HG03175 (cell line): ENCODE results near the gene GIMAP7.
A peak's percentile ranks its signal among the peaks of the same experiment; 100 is the strongest.
"Not testable (repeated sequence)": the region's sequence is repeated elsewhere in the genome, so short reads cannot be mapped to it uniquely, and the experiment has no call there.

Experiments used
- ATAC-seq: cut with Tn5 transposase; IDR thresholded peaks from one replicate; pipeline ENCODE4 v1.9.1; 2021; ENCODE audit warnings: mild to moderate bottlenecking, moderate library complexity; ENCODE audit not compliant: unreplicated experiment

Gene GIMAP7

DNA sequence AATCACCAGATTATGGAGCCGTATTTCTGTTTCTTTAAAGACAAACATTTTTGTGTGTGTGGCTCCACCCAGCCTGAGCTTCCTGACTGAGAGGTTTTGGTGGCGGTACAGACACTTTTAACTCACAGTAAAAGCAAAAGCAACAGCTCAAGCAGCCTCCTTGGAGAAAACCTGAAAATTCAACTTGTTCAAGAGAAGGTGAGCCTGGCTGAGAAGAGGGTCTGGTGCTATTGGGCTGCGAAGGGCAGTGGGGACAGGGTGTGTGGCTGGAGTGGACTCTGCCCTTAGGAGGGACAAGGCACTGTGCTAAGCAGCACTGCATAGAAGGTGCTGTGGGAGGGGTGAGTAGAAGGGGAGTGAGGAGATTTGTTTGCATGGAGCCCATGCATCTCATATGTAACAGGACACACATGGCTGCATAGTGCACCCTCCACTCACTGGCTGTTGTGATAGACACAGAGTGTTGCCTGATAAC lies at the start of gene GIMAP7:
TSS of gene GIMAP7 (plus strand) at position 125 of the 475 bp plus-strand sequence. CDS start 5,103 bp downstream, outside the sequence.
- peak; percentile 73 for ATAC-seq

DNA sequence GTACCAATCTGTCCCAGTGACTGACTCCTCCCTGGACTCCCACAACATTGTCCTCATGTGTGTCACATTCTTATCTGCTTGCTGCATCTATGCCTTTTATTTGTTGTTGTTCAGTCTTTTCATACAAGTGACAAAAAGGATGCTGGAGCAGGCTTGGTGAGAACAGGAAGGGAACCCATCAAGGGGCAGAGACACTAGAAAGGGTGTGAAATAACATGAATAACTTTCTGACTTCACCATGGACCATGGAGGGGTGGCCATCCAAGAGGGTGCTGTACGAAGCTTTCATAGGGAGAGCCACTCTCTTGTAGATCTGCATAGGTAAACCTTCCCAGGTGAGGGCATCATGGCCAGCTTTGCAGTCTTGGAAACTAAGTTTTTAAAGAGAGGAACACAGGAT lies 49.7 kb upstream of the GIMAP7 start:
- no peak for ATAC-seq

DNA sequence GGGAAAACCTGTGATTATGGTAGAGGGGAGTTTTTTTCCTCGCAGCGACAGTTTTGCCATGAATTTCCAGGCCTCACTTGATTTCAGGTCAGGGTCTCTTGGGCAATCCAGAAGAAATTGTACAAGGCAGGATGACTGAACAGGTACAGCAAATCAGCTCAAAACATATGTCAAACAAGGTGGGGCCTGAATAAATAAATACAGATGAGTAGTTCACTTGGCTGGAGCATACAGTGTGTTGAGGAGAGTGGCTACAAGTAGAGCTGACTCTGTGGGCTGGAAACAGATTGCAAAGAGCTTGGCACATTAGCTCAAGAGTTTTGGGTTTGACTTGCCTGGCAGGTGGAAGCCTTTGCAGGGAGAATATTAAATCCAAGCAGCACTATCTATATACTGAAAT lies 49.3 kb upstream of the GIMAP7 start:
- ATAC-seq = no peak

DNA sequence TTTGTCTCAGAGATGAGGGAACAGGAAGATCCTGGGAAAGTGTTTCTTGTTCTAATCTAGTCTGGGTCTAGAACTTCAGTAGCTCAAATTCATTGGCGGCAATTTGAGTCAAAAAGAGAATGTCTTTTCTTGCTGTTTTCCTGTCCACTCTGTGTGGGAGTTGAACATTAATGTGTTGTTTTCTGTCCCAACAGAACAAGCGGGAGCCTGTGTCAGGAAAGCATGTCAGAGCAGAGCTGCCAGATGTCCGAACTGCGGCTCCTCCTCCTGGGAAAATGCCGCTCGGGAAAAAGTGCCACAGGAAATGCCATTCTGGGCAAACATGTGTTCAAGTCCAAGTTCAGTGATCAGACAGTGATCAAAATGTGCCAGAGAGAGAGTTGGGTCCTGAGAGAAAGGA lies 48.2 kb upstream of the GIMAP7 start:
- no peak for ATAC-seq

DNA sequence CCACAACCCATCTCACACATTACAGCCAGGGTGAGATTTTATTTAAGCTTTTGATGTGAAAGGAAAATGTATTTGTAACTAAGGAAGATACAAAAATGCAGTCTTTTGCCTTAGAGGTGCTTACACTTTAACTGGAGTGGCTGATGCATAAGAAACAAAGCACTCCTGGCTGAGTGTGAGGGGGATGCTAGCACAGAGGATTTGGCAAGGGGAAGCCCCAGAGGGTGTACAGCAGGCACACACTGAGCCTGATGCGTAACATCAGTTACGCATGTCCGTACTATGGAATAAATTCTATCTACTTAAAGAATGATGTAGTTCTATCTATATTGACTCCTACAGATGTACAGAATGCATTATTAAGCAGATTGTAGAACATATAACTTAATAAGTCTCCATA lies 46.4 kb upstream of the GIMAP7 start:
- no peak for ATAC-seq

DNA sequence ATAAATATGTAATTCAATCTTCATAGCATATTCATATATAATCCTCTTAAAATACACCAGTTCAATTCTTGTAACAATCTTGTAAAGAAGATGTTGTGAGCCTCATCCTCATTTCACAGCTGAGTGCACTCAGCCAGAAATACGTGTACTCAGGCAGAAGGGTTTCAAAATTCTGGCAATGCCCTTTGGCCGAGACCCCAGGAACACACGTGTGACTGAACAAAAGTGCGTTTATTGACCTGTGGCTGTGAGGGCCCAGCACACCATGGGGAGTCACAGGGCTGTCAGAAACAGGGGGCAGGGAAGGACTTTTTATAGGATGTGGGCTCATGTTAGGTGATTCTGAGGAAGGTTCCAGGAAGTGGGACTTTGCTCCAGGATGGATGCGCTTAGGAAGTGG lies 42.8 kb upstream of the GIMAP7 start:
- ATAC-seq = no peak

DNA sequence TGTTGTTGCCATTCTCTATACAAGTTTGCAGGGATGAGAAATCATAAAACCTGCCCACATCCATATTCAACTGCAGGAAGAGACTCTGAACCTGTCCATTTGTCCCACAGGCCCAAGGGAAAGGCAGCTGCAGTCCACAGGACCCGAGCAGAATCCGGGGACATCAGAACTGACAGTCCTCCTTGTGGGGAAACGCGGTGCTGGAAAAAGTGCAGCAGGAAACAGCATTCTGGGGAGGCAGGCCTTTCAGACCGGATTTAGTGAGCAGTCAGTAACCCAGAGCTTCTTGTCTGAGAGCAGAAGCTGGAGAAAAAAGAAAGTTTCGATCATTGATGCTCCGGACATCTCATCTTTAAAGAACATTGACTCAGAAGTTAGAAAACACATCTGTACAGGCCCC lies 40.8 kb upstream of the GIMAP7 start:
- no peak for ATAC-seq

DNA sequence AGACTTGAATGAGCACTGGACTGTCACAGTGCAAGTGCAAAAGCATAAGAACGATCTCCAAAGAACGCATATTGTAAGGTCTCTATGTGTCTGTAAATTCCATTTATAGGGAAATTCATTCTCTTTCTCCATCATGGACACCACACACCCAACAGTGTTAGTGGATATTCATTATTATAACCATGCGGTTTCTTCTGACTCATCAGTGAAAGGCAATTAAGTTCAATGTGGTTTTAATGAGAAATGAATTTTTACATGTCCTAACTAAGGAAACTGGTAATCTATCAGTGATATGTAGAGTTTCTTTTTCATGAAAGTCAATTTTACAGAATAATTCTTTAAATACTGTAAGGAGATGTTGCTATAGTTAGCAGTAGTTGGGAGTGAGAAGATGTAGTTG lies 38.4 kb upstream of the GIMAP7 start:
- ATAC-seq = no peak

DNA sequence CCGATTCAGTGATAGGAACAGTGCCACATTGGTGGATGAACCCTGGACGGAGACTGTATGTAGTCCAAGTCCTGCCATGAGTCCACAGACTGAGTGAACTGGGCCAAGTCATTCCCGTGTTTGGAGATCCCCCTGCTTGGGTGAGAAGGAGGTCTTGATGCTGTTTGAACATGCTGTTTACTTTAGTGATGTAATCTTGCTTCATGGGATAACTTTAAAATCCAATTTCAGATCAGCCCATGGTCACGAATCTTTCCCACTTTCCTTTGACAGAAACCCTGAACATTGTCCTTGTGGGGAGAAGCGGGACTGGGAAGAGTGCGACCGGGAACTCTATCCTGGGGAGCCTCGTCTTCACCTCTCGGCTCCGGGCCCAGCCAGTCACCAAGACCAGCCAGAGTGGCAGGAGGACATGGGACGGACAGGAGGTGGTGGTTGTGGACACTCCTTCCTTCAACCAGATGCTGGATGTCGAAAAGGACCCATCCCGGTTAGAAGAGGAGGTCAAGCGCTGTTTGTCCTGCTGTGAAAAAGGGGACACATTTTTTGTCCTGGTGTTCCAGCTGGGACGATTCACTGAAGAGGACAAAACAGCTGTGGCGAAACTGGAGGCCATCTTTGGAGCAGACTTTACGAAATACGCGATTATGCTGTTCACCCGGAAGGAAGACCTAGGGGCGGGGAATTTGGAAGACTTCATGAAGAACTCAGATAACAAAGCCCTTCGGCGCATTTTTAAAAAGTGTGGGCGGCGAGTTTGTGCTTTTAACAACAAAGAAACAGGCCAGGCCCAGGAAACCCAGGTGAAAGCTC lies 37.6 kb upstream of the GIMAP7 start:
- no peak for ATAC-seq

DNA sequence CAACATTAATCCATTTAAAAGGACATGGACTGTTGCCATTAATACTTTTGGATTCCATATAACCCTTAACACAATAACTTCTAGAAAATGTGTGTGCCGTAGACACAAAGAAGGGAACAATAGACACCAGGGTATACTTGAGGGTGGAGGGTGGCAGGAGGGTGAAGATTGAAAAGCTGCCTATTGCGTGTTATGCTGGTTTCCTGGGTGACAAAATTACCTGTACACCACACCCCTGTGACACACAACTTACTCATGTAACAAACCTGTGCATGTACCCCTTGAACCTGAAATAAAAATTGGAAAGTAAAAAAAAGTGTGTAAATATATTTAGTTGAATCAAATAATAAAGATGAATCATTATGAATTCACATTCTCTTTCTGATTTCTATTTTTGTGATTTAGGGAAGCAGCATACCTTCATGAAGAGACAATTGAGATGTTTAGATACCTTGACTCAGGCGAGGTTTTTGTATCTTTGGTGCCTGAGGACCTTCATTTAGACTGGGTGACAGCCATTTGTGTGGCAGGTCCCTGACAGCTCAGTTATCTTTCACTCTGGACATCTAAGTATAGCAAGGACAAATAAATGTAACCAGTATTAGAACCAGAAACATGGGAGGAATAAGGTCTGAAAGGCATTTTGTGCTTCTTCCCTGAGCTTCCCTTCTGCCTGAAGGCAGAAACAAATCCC lies 35.5 kb upstream of the GIMAP7 start:
- no peak for ATAC-seq

DNA sequence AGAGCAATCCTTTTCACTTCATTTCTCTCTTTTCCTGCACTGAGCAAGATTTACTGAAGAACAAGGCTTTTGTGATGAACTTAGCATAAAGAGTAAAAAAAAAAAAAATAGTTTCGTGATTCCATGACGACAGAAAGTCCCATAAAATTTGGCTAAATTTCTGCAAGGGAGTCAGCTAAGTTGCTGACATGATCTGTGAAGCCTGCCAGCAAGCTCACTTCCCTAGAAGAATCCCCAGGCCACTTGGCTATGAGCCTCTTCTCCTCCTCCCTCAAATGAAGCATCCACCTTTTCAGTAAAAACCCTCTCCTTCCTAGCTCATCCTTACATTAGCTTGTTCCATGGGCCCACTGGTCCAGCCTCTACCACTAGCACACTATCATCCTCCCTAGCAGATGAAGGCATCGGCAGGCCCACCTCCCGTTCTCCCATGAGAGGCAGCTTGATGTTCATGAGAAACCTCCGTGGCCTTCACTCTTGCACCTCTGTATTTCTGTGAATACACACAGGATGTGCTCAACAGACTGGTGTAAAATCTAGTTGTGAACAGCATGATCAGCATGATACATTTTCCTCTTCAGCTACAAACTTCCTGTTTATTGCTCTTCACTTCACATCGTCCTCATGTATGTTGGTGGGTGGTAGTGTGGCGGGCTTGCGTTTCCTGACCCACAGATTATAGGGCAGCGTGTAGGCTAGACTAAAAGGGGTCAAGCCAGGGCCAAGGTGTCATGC lies 33.3 kb upstream of the GIMAP7 start:
- ATAC-seq = no peak

DNA sequence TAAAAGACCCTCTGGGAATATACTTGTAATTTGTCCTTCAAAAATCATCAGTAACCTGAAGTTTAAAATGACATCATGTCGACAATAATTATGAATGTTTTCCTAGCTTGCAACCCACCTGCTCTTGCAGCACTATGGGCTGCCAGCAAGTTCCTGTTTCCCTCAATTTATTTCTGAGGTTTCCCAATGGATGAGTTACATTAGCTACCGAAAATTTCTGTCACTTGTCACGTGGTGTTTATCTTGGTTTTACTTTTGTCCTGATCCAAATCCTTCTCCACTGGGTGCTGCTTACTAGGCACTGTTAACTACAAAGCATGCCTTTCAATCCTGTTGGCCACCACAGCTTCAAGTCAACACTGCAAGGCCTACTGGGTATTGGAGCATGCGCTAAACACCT lies 32.8 kb upstream of the GIMAP7 start:
- ATAC-seq = no peak

DNA sequence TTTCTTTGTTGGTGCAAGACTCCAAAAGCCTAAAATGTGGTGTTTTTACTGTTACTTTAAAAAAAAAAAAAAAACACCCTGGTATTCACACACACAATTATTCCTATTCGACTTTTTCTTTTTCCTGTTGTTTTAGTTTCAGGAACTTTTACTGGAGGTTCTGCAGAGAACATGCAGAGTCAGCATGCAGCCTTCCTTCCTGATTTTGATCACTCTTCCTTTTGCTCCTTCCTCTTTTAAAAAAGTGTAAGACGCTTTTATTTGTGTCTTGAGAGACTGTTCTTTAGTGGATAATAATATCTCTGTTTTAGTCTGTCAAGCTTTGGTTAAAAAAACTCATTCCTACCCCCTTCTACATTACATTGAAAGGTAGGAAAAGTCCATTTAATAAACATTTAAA lies 31.2 kb upstream of the GIMAP7 start:
- ATAC-seq = not testable (repeated sequence)

DNA sequence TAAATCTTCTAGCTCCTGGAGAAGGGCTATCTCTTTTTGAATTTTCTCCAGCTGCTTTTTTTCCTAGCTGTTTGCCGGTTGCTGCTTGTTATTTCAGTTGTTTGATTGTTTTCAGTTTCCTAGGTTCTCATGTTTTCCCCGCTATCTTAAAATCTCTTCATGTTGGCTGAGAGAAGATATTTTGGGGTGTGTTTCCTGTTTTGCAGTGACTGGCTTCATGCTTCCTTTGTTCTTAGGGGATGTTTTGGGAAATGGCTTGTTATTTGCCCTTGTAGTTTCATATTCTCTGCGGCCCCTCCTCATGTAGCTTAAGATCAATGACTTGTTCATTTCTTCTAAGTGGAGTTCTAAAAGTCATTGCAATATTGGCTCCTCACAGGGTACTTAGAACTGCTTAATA lies 30.6 kb upstream of the GIMAP7 start:
- not testable (repeated sequence) for ATAC-seq

DNA sequence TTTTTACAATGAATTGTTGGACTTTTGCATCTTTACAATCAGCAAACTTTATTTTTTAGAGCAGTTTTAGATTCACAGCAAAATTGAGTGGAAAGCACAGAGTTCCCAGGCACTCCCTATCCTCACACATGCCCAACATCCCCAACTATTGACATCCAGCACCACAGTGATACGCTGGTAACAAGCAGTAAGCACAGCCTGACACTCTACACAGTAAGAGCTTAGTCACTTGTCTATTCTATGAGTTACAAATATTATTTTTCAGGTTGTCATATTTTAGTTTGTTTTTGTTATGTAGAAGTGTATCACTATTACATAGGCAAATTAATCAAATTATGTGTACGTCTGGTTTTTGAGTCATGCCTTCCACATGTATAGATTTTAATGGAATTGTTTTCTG lies 27.0 kb upstream of the GIMAP7 start:
- no peak for ATAC-seq

DNA sequence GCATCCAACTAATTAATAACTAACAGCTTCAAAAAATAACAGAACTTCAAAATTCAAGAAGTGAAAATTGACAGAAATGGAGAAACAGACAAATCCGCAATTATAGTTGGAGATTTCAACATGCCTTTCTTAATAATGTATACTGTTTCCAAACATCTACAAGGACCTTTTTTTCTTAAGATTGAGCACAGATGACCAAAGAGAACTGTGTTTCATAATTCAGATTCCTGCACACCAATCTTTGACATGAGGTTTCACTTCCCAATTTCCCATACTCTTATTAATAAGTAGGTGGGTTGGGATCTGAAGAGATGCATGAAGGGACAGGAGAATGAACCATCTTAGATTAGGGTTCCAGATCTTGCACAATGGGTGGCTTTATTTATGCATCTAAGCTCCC lies 24.9 kb upstream of the GIMAP7 start:
- no peak for ATAC-seq

DNA sequence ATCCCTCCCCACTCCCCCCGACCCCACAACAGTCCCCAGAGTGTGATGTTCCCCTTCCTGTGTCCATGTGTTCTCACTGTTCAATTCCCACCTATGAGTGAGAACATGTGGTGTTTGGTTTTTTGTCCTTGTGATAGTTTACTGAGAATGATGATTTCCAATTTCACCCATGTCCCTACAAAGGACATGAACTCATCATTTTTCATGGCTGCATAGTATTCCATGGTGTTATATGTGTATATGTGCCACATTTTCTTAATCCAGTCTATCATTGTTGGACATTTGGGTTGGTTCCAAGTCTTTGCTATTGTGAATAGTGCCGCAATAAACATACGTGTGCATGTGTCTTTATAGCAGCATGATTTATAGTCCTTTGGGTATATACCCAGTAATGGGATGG lies 21.2 kb upstream of the GIMAP7 start:
- not testable (repeated sequence) for ATAC-seq

DNA sequence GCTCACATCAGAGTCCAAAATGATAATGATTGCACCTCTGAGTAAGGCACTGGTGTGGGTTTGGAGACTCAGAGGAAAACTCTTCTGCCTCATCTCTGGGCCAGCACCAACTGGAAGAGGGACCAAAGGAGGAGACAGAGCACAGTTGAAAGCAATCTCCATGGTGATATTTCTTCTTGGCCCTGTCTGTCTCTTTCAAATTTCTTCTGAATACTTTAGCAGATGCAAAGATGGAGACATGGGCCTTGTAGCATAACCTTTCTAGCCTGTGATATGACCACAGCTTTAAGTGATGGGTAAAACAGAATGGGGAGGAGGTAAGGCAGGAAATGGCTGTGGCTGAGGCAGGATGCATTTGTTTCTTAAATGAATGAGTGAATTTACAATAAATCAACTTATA lies 12.2 kb upstream of the GIMAP7 start:
- ATAC-seq = no peak

DNA sequence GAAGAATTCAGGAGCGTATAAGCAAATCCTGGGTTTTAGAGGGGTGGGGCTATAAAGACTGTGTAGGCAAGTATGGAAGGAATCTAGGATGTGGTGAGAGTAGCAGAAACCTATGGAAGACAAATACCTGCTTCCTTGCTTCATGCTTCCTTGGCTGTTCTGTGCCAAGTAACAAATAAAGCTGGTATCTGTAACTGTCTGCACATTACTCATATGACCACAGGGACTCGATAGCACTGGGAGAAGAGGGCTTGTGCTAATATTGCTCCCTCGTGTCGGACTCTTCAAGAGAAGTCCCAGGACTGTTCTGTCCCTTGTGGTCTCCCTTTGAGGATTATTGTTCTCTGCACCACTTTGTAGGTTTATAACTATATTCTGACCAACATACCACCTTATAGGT lies 11.5 kb upstream of the GIMAP7 start:
- ATAC-seq = no peak

DNA sequence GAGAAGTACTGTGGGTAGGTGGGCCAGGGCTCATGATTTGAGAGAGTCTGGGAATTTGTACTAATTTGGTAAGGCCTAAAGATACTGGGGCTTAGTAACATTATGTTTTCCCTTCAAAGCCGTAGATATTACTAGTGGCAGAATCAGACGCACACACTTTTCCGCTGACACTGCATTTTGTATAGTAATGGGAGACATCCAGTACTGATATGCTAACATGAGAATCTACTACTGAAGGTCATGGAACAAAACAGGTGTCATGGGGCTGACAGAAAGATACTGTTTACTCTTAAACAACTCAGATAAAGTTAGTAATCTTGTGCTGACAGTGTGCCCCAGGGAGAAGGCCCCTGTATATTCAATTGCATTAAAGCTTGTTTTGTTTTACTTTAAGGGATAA lies 11.1 kb upstream of the GIMAP7 start:
- ATAC-seq = no peak

DNA sequence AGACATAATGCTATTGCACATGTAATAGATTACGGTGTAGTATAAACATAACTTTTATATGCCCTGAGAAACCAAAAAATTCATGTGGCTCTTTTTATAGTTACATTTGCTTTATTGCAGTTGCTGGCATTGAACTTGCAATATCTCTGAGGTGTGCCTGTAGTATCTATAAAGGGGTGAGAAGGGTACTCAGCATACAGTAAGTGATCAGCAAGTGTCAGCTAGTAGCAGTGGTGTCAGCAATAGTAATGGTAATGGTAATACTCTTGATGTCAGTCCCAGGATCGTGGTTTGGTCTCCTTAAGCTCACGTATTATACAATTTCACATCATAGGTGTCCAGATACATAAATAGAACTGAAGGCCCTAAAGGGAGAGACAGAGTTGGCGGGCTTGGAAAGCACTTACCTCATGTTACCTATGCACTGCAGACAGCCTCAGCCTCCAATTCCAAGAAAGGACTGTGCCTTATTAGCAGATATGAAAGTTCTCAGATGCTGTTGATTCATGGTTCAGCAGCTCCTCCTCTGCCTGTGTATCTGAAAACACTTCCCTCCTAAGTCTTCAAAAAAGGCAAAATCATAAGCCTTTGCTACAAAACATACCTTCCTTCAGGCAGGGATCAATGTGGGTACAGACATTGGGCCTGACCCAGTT lies 6.6 kb upstream of the GIMAP7 start:
- ATAC-seq = no peak
